Uterine smooth muscle cell (primary cell): Measurements from ENCODE around the gene SCN5A. TPM values are rescaled to one million over a fixed set of nuclear protein-coding genes. Genes with fewer than 3 reads are reported as not detected.

Source experiments
- total RNA-seq: library from RNA; depleted of rRNA; stranded (reverse); fragments of >200 nt; gene quantifications from 2 replicates; pipeline ENCODE4 v1.2.3, GENCODE V29; 2014

Gene SCN5A
- 0.66 and 0.75 TPM in 2 replicates for total RNA-seq

GRCh38 chr3:38649500-38650247 lies at the start of gene SCN5A:
SCN5A (minus strand) TSS chr3:38649687; CDS start chr3:38633307, 16,380 bp downstream.

Other genes with a start within 250 kb of the SCN5A start
- 2.7 and 3.2 TPM in 2 replicates for gene ACVR2B, start 195.8 kb downstream of the SCN5A start, total RNA-seq
- 12.0 and 15.8 TPM in 2 replicates for gene EXOG, start 153.3 kb downstream of the SCN5A start, total RNA-seq
- not detected in 2 replicates for gene SCN10A, start 166.5 kb upstream of the SCN5A start, total RNA-seq